SK-N-SH treated with all-trans-retinoic acid at 6 μM for 48 hours (cell line): Measurements from ENCODE around the gene SSNA1.
A peak's percentile ranks its signal among the peaks of the same experiment; 100 is the strongest.

Source experiments
- ATAC-seq: fragments of 200-7000 bp; cut with Tn5 transposase; 3 replicates; pipeline ENCODE4 v1.9.1; 2020; ENCODE audit warnings: mild to moderate bottlenecking, moderate library complexity
- BACH2 ChIP-seq: fragments of 250-450 bp; sonication (Bioruptor Pico); IDR thresholded peaks from 2 replicates; pipeline ENCODE4 v1.9.0; 2021; ENCODE audit warnings: mild to moderate bottlenecking, borderline replicate concordance
- CSRNP3 ChIP-seq: fragments of 250-450 bp; sonication (Bioruptor Pico); IDR thresholded peaks from 2 replicates; pipeline ENCODE4 v1.5.1; 2021; ENCODE audit warnings: mild to moderate bottlenecking, moderate library complexity
- ESRRG ChIP-seq: fragments of 250-450 bp; sonication (Bioruptor Pico); IDR thresholded peaks from 2 replicates; pipeline ENCODE4 v1.6.1; 2021; ENCODE audit warnings: mild to moderate bottlenecking
- GLIS3 ChIP-seq: fragments of 250-450 bp; sonication (Bioruptor Pico); IDR thresholded peaks from 2 replicates; pipeline ENCODE4 v1.5.0; 2020; ENCODE audit warnings: mild to moderate bottlenecking, moderate library complexity
- ISL1 ChIP-seq: fragments of 250-450 bp; sonication (Bioruptor Pico); IDR thresholded peaks from 2 replicates; pipeline ENCODE4 v2.1.2; 2022; ENCODE audit warnings: mild to moderate bottlenecking, moderate library complexity
- OSR1 ChIP-seq: fragments of 250-450 bp; sonication (Bioruptor Pico); IDR thresholded peaks from 2 replicates; pipeline ENCODE4 v1.8.0; 2022; ENCODE audit warnings: moderate library complexity, mild to moderate bottlenecking, inconsistent platforms
- PATZ1 ChIP-seq: fragments of 250-450 bp; sonication (Bioruptor Pico); IDR thresholded peaks from 2 replicates; pipeline ENCODE4 v1.8.0; 2020; ENCODE audit warnings: mild to moderate bottlenecking, moderate library complexity, borderline replicate concordance
- POU6F1 ChIP-seq: fragments of 250-450 bp; sonication (Bioruptor Pico); IDR thresholded peaks from 2 replicates; pipeline ENCODE4 v1.8.0; 2021; ENCODE audit warnings: low read depth, mild to moderate bottlenecking, moderate library complexity, borderline replicate concordance
- PPARA ChIP-seq: fragments of 250-450 bp; sonication (Bioruptor Pico); IDR thresholded peaks from 2 replicates; pipeline ENCODE4 v1.5.0; 2020; ENCODE audit warnings: mild to moderate bottlenecking, borderline replicate concordance
- RARB ChIP-seq: fragments of 250-450 bp; sonication (Bioruptor Pico); IDR thresholded peaks from 2 replicates; pipeline ENCODE4 v1.8.0; 2021; ENCODE audit warnings: mild to moderate bottlenecking, moderate library complexity
- SNAI2 ChIP-seq: fragments of 250-450 bp; sonication (Bioruptor Pico); IDR thresholded peaks from 2 replicates; pipeline ENCODE4 v1.5.0; 2020; ENCODE audit warnings: mild to moderate bottlenecking, moderate library complexity
- TCF4 ChIP-seq: fragments of 250-450 bp; sonication (Bioruptor Pico); IDR thresholded peaks from 2 replicates; pipeline ENCODE4 v1.8.0; 2021; ENCODE audit warnings: mild to moderate bottlenecking, moderate library complexity, borderline replicate concordance
- TOX ChIP-seq: fragments of 250-450 bp; sonication (Bioruptor Pico); IDR thresholded peaks from 2 replicates; pipeline ENCODE4 v1.8.0; 2021; ENCODE audit warnings: mild to moderate bottlenecking, moderate library complexity, borderline replicate concordance
- TSHZ2 ChIP-seq: fragments of 250-450 bp; sonication (Bioruptor Pico); IDR thresholded peaks from 2 replicates; pipeline ENCODE4 v1.5.0; 2020; ENCODE audit warnings: mild to moderate bottlenecking, moderate library complexity
- ZC3H10 ChIP-seq: fragments of 250-450 bp; sonication (Bioruptor Pico); IDR thresholded peaks from 2 replicates; pipeline ENCODE4 v1.5.1; 2021; ENCODE audit warnings: mild to moderate bottlenecking, moderate library complexity
- ZNF70 ChIP-seq: fragments of 450-650 bp; formaldehyde crosslinking; IDR thresholded peaks from 2 replicates; pipeline ENCODE4 v1.5.0; 2020; ENCODE audit warnings: mild to moderate bottlenecking, moderate library complexity
- ZNF8 ChIP-seq: fragments of 450-650 bp; formaldehyde crosslinking; IDR thresholded peaks from 2 replicates; pipeline ENCODE4 v1.5.0; 2020; ENCODE audit warnings: mild to moderate bottlenecking, moderate library complexity

The SSNA1 gene

GRCh38 chr9:137172901-137173795 lies 15.3 kb upstream of the SSNA1 start:
- no peak for TF ChIP-seq ESRRG (CRISPR knock-in tag)
- no peak for TF ChIP-seq ZC3H10 (CRISPR knock-in tag)
- TF ChIP-seq TSHZ2 = no peak
- TF ChIP-seq ZNF70 (CRISPR knock-in tag) = no peak
- TF ChIP-seq SNAI2 (CRISPR knock-in tag) = no peak
- TF ChIP-seq, all 23 proteins: peak for 0
- peak; percentile 7 for ATAC-seq

GRCh38 chr9:137173796-137174664 lies 14.4 kb upstream of the SSNA1 start:
- TF ChIP-seq ZC3H10 (CRISPR knock-in tag) (no peak), TOX (CRISPR knock-in tag) (no peak), PATZ1 (CRISPR knock-in tag) (no peak), ZNF70 (CRISPR knock-in tag) (no peak), ISL1 (no peak), ESRRG (CRISPR knock-in tag) (no peak), CSRNP3 (no peak), GLIS3 (CRISPR knock-in tag) (no peak), BACH2 (no peak), TSHZ2 (no peak), PPARA (CRISPR knock-in tag) (no peak)
- peak; percentile 4; the same call in 2 of the 3 replicates for ATAC-seq

GRCh38 chr9:137174722-137175293 lies 13.7 kb upstream of the SSNA1 start:
- no peak for TF ChIP-seq POU6F1
- TF ChIP-seq TCF4 (CRISPR knock-in tag) = no peak
- no peak for TF ChIP-seq OSR1 (CRISPR knock-in tag)
- no peak for TF ChIP-seq PPARA (CRISPR knock-in tag)
- no peak for TF ChIP-seq RARB (CRISPR knock-in tag)
- no peak for TF ChIP-seq ZNF70 (CRISPR knock-in tag)
- no peak for TF ChIP-seq ZNF8 (CRISPR knock-in tag)
- no peak for ATAC-seq
